GM03348 (cell line): ENCODE data around the gene ACAD9.
"Not testable (repeated sequence)": the region's sequence is repeated elsewhere in the genome, so short reads cannot be mapped to it uniquely, and the experiment has no call there.

Source experiments
- DNase-seq: peaks from one replicate; pipeline ENCODE4 v3.0.0; 2012; ENCODE audit warnings: low spot score

ACAD9 gene

DNA sequence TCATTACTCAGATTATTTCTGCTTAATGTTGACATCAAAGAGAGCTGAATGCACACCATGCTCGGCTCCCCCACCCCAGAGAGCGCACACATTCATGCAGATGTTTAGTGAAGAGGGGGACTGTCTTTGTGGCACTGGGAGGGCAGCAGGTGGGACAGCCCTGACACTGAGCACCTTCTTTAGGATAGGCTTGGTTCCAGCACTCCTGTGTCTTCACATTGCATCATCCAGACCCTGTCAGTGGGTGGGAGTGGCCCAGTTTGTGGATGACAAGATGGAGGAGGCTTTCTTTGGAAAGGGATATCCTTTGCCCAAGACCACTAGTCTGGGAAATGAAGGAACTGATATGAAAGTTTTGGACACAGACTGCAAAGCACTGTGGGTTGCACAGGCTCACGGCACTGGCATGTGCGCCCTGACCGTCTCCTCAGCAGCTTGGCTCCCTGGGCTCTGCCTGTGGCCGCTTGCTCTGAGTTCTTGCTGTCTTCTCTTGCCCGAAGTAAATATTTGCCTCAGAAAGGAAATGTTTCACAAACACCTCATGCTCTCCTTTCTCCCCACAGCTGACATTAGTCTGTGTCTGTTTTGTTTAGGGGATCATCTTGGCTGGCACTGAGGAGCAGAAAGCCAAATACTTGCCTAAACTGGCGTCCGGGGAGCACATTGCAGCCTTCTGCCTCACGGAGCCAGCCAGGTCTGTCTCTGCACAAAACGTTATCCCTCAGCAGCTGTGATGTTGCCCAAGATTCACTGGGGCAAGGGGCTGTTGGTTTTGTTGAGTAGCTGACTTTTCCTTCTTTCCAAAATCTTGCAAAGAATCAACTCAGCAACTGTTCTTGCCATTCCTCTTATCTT lies 16.6 kb downstream of the ACAD9 start:
- no peak for DNase-seq

DNA sequence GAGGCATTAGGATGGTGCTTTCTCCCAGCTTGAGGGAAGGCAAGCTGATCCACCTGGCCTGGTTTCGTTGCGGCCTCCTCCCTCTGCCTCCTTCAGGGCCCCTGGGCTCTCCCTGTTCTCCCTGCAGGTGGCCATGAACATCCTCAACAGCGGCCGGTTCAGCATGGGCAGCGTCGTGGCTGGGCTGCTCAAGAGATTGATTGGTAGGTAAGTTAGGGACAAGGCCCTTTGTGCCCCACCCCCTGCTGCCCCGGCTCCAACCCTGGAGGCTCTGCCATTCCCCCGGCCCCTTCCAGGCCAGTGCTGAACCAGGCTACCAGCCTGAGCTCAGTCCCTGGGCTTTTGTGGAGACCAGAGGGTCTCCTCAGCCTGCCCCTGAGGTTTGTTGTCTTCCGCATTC lies 23.0 kb downstream of the ACAD9 start:
- no peak for DNase-seq

DNA sequence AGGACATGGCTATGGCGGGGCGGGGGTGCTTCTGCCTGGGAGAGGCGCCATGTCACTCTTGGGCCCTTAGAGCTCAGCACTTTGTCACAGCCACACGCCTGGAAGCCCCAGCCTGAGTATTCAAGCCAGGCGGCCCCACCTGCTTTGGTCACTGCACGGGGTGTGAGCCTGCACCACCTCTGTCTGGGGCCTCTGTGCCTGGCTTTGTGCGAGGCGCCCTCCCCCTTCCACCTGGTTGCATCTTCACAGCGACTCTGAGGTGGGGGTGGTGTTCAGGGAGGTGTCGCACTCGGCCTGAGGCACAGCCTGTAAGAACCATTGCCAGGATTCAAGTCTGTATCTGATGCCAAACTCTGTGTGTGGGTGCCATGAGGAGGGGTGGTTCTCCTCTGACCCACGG lies 24.1 kb downstream of the ACAD9 start:
- DNase-seq: no peak

DNA sequence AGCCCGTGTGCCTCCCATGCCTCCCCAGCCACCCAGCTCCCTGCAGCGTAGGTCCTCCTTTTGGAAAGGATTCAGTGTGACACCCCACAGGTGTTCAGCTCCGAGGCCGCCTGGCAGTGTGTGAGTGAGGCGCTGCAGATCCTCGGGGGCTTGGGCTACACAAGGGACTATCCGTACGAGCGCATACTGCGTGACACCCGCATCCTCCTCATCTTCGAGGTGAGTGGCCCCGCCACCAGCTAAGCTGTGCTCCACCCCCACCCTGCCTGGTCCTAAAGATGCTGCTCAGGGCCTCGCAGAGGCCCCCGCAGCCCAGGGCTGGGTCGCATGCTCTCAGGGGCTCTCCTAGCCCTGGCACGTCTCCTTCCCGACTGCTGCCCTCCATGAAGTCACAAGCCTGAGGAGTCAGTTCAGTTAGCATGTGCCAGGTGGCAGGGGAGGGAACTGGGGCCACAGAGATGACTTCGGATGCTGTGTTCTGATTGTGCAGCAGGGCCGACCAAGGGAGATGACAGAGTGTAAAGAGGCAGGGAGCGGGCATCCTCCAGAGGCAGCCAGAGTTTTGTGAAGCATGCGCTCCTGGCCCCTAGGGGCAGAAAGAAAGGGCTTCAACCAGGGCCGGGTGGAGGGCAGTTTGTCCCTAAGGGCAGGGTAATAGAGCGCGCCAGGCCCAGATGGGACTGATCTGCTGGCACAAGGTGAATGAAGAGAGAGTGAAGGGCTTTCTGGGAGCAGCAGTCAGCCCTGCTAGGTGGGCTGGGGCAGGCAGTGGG lies 26.8 kb downstream of the ACAD9 start:
- DNase-seq: no peak

DNA sequence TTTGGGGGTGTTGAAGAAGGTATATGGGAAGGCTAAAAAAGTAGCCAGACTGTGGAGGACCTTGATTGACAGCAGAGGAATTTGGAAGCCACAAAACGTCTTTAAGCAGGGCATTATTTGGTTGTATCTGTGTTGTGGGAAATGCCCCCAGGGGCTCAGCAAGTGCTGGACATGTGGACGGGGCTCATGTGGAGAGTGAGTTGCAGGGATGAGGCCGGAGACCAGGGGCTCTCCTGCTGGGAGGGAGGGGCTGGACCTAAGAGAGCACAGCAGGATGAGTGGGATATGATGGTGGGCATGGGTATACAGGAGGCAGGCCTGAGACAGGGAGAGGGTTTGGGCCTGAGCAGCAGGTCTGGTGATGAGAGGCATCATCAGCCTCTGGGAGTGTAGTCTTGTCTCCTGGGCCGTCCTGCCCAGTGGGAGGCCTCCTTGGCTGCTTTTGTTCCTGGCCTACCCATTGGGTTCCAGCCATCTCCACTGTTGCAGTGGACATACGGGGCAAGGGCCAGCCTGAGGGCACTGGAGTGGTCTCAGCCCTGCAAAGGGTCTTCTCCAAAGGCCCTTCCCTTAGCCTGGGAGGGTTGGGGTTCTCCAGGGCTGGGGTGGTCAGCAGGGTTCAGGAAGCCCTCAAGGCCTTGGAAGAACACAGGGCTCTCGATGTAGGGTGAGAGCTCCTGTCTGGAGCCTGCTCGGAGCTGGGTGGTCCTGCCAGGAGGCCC lies 27.5 kb downstream of the ACAD9 start:
- no peak for DNase-seq

DNA sequence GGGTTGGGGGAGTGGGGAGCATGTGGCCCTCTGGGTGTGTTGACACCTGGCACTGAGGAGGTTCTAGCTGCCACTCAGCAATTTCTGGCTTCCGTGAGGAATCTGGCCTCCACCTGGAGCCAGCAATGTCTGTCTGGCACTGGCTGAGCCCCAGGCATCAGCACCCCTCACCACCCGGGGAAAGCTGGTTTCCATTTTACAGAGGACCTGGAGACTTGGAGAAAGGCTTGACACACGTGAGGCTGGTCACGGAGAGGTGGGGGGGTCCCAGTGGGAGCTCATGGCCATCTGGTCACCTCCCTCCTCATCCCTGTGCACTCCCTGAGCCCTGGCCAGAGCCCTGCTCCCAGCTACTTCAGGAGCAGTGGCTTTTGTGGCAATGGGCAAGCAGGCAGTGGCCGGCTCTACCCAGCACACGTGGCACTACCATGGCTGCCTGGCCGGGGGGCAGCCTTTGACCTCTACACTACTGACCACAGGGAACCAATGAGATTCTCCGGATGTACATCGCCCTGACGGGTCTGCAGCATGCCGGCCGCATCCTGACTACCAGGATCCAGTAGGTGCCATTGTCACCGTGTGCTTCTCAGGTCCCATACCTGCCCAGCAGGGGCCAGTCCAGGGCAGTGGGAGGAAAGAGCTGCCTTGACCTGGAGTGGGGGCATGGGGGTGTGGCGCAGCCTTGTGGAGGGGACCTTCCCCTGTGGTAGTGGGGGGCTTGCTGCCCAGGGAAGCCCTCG lies 28.5 kb downstream of the ACAD9 start:
- no peak for DNase-seq

DNA sequence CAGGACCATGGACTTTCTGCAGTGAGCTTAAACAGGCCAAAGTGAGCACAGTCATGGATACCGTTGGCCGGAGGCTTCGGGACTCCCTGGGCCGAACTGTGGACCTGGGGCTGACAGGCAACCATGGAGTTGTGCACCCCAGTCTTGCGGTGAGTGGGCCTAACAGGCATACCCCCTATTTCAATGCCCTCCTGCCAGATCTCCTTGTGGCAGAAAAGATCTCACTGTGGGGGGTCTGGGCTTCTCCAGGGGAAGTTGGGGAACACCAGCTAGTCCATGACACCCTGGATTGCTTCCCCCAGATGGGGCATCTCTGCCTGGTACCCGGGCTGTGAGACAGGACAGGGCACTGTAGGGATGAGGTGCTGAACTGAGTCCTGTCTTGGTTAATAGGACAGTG lies 29.5 kb downstream of the ACAD9 start:
- no peak for DNase-seq

DNA sequence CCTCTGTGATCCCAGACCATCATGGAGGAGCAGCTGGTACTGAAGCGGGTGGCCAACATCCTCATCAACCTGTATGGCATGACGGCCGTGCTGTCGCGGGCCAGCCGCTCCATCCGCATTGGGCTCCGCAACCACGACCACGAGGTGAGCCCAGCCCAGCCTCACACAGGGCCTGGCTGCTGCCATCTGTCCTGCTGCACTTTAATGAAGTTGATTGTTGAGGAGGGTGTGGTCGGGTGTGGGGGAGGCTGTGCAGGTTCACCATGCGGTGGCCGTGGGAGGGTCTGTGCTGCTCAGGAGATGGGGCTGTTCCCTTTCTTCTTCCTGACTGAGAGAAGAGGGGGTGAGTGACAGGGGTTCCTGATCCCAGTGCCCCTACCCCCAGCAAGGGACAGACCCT lies 30.6 kb downstream of the ACAD9 start:
- no peak for DNase-seq

DNA sequence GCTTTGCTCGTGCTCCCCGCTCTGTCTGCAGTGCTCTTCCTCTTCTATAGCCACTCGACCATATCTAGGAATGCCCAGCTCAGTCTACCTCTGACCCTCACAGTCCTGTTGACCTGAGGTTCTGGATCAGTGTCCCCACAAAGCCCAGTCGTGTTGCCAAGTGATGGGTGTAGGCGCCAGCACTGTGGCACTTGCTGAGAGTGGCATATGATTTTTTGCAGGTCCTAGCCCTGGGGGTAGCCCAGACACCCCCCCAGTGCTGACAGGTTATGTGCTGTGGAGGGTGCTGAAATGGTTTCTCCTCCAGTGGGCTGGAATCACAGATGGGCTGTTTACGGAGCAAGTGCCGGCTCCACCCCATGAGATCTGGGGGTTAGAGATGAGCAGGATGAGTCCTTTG lies 32.5 kb downstream of the ACAD9 start:
- no peak for DNase-seq

DNA sequence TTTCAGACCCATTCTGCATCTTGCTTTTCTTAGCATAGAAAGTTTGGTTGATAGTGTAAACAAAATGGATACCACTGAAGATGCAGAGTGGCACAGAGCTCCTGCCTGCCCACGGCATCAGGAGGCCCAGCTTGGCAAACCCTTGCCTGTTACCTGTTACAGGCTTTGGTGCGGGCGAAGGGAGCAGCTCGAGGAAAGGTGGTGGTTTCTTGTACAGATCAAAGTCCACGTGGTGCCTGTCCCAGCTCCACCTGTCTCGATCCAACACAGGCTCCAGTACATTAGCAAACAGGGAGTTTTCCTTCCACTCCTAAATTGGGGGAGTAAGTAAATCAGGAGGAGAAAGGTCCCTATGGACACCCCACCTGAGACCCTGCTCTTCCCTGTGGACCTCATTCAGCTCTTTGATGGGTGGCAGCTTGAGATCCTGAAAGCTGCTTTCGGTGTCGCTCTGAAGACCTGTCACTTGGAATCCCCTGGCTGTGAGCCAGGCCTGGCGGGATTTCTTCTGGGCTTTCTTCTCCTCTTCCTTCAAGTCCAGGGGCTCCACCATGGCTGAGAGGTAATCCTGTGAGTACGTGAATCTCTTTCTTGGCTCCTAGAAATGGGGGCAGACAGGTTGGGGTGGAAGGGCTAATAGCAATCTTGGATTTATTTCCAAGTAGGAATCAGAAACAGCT lies 35.7 kb downstream of the ACAD9 start:
- DNase-seq: no peak

DNA sequence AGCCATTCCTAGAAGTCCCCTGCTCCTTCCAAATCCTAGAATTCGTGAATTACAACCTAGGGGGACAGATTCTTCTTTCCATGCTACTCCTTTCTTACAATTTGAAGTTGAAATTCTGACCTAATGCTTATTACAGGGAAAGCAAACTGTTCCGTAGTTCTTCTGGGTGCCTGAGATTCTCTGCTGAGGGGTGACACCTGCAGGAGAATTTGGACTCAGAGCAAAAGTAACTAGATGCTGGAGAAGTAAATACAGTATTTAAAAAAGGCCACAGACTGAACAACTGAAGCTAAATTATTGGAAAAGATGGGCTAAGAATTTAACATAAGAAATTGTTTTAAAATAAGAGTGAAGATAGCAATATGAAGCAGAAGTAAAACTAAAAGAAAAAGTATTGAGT lies 37.9 kb downstream of the ACAD9 start:
- DNase-seq: no peak

DNA sequence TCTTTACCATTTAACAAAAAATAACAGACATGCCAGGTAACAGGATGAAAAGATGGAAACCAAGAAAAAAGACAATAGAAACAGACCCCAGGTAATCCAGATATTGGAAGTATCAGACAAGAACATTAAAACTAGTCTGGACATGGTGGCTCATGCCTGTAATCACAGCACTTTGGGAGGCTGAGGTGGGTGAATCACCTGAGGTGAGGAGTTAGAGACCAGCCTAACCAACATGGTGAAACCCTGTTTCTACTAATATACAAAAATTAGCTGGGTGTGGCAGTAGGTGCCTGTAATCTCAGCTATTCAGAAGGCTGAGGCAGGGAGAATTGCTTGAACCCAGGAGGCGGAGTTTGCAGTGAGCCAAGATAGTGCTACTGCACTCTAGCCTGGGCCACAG lies 40.6 kb downstream of the ACAD9 start:
- DNase-seq: no peak

DNA sequence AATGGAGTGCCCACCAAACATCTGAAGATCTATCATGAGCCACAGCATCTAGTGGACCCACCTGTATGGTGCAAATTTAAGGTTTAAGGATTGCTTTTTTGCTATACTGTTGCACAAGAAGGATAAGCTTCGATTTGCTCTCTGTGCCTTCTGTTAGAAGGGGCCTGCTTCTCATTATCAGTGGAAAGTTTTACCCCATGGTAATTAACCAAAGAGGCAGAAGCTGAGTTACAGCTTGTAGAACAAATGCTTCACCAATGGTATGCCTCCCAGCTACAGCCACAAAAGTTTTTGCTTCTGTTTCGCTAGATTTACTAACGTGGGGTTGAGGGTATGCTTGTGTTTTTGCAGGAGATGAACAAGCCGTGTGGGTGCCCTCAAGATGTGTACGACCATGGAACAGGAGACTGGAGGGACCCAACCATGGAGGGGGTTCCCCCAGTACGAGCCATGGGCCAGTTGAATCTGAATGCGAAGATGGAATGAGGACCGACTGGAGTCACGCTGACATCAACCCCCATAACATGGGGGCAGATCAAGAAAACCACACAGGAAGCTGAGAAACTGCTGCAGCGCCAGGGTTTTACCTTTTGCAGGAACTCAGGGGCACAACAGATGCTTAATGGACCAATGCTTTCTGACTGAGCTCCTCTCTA lies 43.5 kb downstream of the ACAD9 start:
- DNase-seq: no peak

DNA sequence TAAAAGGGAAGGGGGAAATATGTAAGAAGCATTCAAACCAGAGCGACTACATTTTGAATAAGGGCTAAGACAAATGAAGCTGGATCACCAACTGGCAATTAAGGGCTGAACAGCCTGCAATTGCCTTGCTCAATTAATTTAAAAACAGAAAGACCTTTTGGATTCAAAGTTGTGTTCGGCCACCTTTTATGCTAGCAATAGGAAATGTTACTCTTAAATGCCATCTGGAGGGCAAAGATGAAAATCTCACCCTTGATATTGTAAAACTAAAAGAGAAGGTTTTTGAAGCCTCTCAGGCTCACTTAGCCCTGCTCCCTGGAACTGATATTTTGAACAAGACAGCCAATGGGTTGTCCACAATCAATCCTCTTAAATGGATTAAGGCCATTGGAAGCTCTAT lies 44.2 kb downstream of the ACAD9 start:
- no peak for DNase-seq

DNA sequence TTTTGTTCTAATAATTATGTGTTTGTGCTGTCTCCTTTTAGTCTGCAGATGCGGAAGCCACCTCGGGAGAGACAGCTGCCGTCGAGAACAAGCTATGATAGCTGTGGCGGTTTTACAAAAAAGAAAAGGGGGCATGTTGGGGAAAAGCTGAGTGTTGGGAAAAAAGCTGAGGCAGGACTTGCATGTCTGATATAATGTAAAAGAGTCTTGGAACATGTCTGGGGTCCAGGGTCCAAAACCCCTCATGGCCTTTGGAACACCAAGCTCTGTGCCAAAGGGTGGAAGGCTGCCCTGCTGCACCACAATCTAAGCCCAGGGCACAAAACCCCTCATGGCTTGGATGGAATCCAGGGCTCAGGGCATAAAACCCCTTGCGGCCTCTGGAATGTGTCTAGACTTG lies 44.6 kb downstream of the ACAD9 start:
- not testable (repeated sequence) for DNase-seq

DNA sequence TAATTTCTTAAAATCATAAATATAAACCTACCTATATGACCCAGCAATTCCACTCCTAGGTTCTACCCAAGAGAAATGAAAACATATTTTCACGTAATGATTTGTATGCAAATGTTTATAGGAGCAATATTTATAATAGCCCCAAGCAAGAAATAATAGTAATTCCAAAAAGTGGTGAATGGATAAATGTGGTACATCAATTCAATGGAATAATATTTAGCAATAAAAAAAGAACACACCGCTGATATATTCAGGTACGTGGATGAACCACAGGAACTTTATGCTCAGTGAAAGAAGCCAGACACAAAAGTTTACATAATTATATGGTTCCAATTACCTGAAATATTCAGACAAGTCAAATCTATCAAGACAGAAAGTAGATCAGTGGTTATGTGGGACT lies 49.9 kb downstream of the ACAD9 start:
- DNase-seq: no peak

DNA sequence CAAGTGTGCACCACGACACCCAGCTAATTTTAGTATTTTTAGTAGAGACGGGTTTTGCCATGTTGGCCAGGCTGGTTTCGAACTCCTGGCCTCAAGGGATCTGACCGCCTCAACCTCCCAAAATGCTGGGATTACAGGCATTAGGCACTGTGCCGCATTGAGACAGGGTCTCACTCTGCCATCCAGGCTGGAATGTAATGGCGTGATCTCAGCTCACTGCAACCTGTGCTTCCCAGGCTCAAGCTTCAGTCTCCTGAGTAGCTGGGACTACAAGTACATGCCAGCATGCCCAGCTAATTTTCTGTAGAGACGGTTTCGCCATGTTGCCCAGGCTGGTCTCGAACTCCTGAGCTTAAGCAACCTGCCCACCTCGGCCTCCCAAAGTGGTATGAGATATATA lies 51.6 kb downstream of the ACAD9 start:
- no peak for DNase-seq

DNA sequence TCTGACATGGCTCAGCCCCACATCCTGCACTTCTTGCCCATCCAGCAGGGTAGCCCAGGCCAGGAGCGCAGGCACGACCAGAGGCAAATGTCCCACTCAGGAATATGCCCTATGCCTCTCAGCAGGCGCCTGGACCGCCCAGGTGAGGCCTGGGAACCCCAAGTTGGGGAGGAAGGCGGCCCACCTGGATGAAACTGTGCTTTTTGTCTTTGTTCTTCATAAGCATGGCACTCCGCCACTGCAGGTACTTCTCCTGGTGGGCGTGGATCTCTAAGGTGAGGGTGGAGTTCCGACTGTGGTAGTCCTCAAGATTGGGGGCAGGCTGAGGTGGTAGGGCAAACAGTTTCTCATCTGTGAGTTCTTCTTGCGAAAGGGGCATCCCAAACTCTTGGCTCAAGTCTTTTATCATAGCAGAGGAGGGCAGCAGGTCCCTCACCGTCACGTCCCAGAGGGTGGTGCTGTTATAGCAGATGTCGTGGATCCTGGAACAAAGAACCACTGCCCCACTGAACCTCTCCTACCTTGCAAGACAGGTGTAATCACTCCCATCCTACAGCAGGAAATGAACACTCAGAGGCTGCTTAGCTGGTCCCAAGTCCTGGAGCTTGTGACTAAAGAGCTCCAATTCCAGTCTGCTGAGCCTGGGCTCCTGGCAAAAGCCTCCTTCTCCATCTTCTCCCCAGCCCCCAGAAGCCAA lies 53.2 kb downstream of the ACAD9 start:
- DNase-seq: no peak

DNA sequence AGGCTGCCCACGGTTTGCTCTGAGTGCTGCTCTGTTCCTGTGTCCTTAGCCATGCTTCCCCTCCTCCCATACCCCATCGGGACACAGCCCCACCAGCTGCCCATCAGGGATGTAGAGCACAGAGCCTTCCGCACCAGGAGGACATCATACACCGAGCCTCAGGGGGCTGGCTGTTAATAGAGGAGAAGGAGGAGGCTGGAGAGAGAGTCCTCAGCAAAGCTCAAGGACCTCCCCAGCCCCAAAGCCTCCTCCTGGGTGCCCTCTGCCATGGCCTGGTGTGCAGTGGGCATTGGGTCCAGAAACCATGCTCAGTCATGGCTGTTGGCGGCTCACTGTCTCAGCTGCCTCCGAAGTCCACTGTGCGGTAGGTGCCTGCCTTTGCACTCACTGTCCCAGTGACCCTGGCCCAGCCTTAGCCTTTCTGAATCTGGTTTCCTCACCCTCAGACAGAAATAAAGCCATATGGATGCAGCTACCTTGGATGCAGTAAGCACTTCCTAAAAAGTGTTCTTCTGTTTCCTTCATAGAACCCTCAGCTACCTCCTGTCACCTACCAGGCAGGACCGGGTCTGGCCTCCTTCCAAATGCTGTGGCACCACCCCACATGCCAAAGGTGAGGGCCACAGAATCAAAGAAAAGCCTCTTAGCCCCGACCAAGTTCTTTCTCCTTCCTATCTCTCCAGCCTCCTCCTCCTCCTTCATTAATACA lies 53.9 kb downstream of the ACAD9 start:
- no peak for DNase-seq

DNA sequence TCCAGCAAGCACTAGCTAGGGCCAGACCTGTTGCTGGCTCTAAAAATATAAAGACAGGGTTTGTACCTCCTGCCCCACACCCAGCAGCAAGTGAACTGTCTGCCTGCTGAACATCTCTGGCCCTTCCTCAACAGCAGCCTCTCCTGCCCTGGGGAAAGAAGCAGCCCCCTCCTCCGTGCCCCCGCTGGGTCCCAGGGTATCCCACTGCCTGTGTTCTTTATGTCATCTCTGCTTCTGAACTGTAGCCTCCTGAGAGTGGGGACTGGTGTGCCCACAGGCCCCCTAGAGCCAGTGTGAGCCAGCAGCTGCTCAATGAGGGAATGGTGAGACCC lies 54.5 kb downstream of the ACAD9 start:
- DNase-seq: no peak
